Fibroblast of skin of scalp (primary cell): ENCODE data around the gene ZDHHC14.
"Not testable (repeated sequence)": the region's sequence is repeated elsewhere in the genome, so short reads cannot be mapped to it uniquely, and the experiment has no call there.

Source experiments
- DNase-seq: peaks from one replicate; pipeline ENCODE4 v3.0.0-alpha.2; 2013

The ZDHHC14 gene

DNA sequence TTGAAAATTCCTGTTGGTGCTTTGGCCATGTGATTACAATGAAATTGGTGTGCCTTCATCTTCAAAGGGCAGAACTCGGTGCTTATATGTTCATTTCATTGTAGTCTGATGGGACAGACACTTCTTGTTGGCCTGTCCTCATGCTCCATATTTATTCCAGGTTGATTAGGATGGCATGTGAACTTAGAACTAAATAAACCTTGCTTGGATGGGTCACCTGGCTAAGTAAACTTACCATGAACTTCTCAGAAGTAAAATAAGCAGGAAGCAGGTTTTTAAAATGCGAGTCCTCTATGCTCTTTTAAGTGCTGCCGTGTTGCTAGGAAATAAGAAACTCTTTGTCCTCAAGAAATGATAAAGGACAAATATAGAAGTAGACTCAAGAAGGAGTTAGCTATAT is 26.7 kb downstream of the ZDHHC14 start:
- no peak for DNase-seq

DNA sequence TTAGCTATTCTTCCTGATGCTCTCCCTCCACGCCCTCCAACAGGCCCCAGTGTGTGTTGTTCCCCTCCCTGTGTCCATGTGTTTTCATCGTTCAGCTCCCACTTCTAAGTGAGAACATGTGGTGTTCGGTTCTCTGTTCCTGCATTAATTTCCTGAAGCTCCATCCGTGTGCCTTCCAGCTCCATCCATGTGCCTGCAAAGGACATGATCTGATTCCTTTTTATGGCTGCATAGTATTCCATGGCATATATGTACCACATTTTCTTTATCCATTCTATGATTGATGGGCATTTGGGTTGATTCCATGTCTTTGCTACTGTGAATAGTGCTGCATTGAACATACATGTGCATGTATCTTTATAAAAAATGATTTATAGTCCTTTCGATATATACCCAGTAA is 27.4 kb downstream of the ZDHHC14 start:
- DNase-seq = not testable (repeated sequence)

DNA sequence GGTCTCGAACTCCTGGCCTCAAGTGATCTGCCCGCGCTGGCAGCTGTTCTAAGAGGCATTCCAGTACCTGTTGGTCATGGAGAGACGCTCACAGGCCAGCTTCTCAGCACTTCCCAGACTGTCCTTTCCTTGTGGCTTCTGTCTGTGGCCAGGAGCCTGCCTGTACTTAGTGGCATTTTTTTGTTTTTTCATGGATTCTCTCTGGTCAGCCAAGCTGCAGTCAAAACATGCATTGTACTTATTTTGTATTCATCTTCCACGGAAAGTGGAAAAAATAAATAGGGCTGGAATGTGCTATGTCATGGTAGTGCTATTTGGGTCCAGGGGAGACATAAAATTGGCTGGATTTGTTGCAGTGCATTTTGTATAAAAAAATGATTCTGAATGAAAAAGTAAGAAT is 29.1 kb downstream of the ZDHHC14 start:
- peak; percentile 46 for DNase-seq

DNA sequence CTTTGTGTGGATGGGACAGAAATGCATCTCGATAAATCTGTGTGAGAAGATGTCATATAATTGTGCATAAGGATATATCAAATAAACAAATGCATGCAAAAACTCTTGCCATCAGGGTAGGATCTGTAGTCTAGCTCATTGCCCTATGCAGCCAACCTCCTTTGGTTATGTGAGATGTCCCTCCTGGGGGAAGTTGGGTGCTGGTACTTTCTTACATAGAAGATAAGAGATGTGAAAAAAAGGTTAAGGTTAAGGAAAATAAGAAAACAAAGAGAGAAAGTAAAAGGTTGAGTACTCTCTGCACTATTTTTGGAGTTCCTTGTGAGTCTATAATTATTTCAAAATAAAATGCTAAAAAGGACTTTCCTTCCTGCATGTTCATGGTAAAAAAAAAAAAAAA is 30.4 kb downstream of the ZDHHC14 start:
- no peak for DNase-seq

- DNase-seq = no peak
Observed at GRCh38 chr6:157412791-157413190, 31.8 kb downstream of the ZDHHC14 start.

- DNase-seq = no peak
Observed at GRCh38 chr6:157420497-157420896, 39.5 kb downstream of the ZDHHC14 start.

DNA sequence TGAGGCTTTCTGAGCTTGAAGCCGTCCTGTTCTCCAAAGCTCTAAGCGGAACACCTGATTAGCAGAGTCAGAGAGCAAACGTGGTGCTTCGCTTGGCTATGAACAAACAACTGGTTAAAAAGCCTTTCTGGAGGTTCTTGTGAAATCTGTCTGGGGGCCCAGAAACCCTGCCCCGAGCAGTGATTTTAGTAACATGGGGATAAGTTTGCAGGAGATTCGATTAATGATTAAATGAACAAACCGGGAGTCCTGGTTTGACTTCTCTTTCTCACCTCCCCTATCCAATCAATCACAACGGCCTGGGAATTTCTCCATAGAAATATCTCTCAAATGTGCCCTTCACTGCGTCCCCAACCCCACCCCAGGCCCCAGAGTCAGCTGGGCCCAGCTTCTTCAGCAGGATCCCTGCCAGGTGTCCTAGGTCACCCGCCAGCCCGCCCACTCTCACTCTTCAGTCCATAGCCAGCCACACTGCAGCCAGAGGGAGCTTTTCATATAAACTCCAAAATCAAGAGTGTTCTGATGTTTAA is 43.6 kb downstream of the ZDHHC14 start:
- DNase-seq = no peak

GRCh38 chr6:157427969-157428368 is 47.0 kb downstream of the ZDHHC14 start:
- DNase-seq = no peak

DNA sequence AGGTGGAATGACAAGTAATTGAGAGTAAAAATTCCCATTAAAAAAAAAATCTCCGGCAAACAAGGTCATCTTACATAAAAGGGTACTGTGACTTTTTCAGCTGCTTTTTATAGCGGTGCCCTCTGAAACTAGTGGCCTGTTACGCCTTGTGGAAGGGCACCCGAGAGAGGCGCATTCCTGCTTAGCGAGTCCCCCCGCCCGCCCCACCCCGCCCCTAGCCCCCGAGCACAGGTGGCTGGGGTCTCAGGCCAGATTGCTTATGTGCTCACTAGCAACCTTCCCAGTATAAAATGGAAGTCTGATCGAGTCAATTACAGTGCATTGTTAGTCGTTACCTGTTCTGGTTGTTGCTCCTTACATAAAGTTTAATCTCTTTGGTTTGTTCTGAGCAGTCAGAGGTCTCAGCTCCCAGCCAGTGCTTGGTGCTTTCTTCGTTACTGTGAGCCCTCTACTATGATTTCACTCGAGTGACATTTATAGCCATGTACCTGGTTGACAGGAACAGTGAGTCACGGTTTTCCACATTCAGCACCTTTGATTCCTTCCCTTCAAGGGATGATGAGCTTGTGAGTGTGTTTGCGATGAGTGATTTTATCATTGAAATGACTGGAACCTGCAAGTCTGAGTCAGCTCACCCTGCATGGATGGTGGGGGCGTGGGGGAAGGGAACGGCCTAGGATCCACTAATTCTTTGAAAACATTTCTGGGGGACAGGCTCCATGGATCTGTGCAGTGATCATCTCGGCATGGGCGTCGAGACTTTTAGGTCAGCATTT is 47.6 kb downstream of the ZDHHC14 start:
- DNase-seq = no peak

- DNase-seq = no peak
Observed at GRCh38 chr6:157429248-157429647, 48.3 kb downstream of the ZDHHC14 start.

GRCh38 chr6:157430834-157431233 is 49.8 kb downstream of the ZDHHC14 start:
- DNase-seq = no peak

DNA sequence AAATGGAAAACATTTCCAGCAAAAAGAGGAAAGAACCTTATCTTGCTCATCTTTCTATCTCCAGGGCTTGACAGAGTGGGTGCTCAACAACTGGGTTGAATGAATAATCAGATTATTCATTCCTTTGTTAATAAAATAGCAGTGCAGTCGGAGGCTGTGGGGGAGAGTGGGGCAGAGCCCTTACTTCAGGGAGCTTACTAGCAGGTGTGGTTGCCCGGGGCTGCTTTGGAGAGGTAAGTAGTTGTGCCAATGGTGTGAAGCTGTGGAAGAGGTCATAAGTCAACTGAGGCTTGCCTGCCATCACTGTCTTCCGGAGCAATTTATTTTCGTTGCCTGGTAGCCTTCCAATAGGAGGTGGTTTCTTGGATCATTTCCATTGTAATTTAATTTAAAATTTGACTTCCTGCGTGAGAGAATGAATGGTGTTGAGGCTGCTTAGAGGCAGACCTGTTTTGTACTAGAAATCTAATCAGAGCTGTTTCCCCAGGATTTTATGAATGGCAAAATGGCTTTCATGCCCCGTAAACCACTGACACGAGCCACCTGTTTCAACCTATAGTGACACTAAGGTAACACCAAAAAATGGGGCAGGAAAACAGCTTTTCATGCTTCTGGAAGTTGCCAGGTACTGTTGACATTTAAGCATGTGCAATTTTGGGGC is 51.4 kb downstream of the ZDHHC14 start:
- no peak for DNase-seq

GRCh38 chr6:157432892-157433265 is 51.9 kb downstream of the ZDHHC14 start:
- no peak for DNase-seq

- no peak for DNase-seq
Observed at GRCh38 chr6:157433678-157434081, 52.7 kb downstream of the ZDHHC14 start.

GRCh38 chr6:157434349-157435033 is 53.5 kb downstream of the ZDHHC14 start:
- no peak for DNase-seq

- no peak for DNase-seq
Observed at GRCh38 chr6:157436219-157436943, 55.4 kb downstream of the ZDHHC14 start.

DNA sequence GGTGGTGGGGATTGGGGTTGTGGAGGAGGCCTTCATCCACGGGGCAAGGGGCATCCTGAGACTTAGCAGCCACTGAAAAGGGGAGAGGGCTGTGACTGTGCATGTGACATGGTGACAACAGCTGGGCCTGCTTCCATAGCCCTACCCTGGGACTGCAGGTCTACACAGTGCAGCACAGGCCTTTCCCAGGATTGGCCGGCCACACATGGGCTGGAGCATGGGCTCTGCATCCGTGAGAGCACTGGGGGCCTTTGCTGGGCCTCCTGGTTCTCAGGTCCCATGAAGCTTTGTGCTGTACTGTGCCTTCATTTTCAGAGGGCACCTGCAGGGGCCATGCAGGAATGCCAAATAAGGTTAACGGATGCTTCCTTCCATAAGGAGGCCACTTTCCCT is 56.0 kb downstream of the ZDHHC14 start:
- no peak for DNase-seq

GRCh38 chr6:157438611-157439111 is 57.7 kb downstream of the ZDHHC14 start:
- peak; percentile 35 for DNase-seq

DNA sequence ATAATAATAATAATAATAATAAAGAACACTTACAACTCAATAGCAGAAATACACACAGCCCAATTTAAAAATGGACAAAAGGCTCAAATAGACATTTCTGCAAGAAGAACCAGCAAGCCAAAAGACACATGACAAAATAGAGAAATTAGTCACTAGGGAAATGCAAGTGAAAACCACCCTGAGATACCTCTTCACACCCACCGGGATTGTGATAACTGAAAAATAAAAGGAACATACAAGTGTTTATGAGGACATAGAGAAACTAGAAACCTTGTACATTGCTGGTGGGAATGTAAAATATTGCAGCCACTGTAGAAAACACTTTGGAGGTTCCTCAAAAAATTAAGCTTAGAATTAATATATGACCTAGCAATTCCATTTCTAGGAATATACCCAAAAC is 59.2 kb downstream of the ZDHHC14 start:
- DNase-seq = no peak

- peak; percentile 64 for DNase-seq
Observed at GRCh38 chr6:157442291-157442690, 61.3 kb downstream of the ZDHHC14 start.

- DNase-seq = peak; percentile 79
Observed at GRCh38 chr6:157443066-157443800, 62.2 kb downstream of the ZDHHC14 start.
